HEK293 (cell line): ENCODE data around the gene SECTM1.
"Not testable (repeated sequence)": the region's sequence is repeated elsewhere in the genome, so short reads cannot be mapped to it uniquely, and the experiment has no call there.

Experiments used
- CTCF ChIA-PET: fragments of 350-600 bp; formaldehyde crosslinking; extraction: SDS; loops from one replicate; lab custom pipeline; 2021; ENCODE audit warnings: antibody characterized with exemption; lab: Yijun Ruan, JAX
- POLR2A ChIA-PET: fragments of 300-600 bp; formaldehyde crosslinking; extraction: SDS; loops from one replicate; lab custom pipeline; 2020; ENCODE audit warnings: antibody characterized with exemption, inconsistent platforms; lab: Yijun Ruan, JAX
- H3K27ac ChIP-seq: fragments of 200-500 bp; sonication (Bioruptor generic); 2 replicates; pipeline ENCODE4 v1.5.1; 2014; ENCODE audit warnings: low read depth, low read length, control low read depth, inconsistent platforms; ENCODE audit errors: extremely low read depth
- H3K36me3 ChIP-seq, 2 experiments: fragments of 200-500 bp in 1 of 2; sonication (Bioruptor generic) in 1 of 2; 1 replicate in 1 of 2; 2 replicates in 1 of 2; pipeline ENCODE4 v1.5.1; 2014 to 2017; ENCODE audit warnings: inconsistent platforms in 2 of 2, low read length in 2 of 2; ENCODE audit not compliant: control insufficient read depth in 2 of 2, insufficient read depth in 1 of 2
- H3K4me1 ChIP-seq: fragments of 200-500 bp; sonication (Bioruptor generic); 2 replicates; pipeline ENCODE4 v1.5.1; 2014; ENCODE audit warnings: mild to moderate bottlenecking, low read length, inconsistent platforms; ENCODE audit not compliant: control insufficient read depth, insufficient read depth
- H3K4me3 ChIP-seq: 2 replicates; pipeline ENCODE4 v1.5.1; 2011; ENCODE audit warnings: low read depth, mild to moderate bottlenecking, control low read depth, low read length, moderate library complexity
- H3K9me3 ChIP-seq: fragments of 200-500 bp; sonication (Bioruptor generic); 2 replicates; pipeline ENCODE4 v1.5.1; 2014; ENCODE audit warnings: low read depth, low read length, inconsistent platforms; ENCODE audit not compliant: control insufficient read depth, insufficient read depth
- FEZF1 ChIP-seq: fragments of 450-650 bp; formaldehyde crosslinking; IDR thresholded peaks from 2 replicates; pipeline ENCODE4 v1.5.1; 2016; ENCODE audit warnings: missing biosample characterization, missing genetic modification characterization
- HOXD13 ChIP-seq: sonication (generic); formaldehyde crosslinking; IDR thresholded peaks from 2 replicates; pipeline ENCODE4 v1.8.0; 2022; ENCODE audit warnings: missing genetic modification reagents, borderline replicate concordance
- KLF9 ChIP-seq: fragments of 450-650 bp; formaldehyde crosslinking; IDR thresholded peaks from 2 replicates; pipeline ENCODE4 v1.5.1; 2016; ENCODE audit warnings: missing biosample characterization, missing genetic modification characterization, low read depth
- MYNN ChIP-seq: fragments of 450-650 bp; formaldehyde crosslinking; IDR thresholded peaks from 2 replicates; pipeline ENCODE4 v1.5.1; 2016; ENCODE audit warnings: missing biosample characterization, missing genetic modification characterization, borderline replicate concordance
- PRDM1 ChIP-seq: fragments of 450-650 bp; formaldehyde crosslinking; IDR thresholded peaks from 2 replicates; pipeline ENCODE4; 2016; ENCODE audit warnings: missing biosample characterization, missing genetic modification characterization
- RBAK ChIP-seq: fragments of 450-650 bp; formaldehyde crosslinking; IDR thresholded peaks from 2 replicates; pipeline ENCODE4 v1.5.1; 2016; ENCODE audit warnings: missing biosample characterization, missing genetic modification characterization
- SP3 ChIP-seq: fragments of 450-650 bp; formaldehyde crosslinking; IDR thresholded peaks from 2 replicates; pipeline ENCODE4 v1.5.1; 2016; ENCODE audit warnings: missing biosample characterization, missing genetic modification characterization
- TCF7L2 ChIP-seq: IDR thresholded peaks from 2 replicates; pipeline ENCODE4 v1.6.1; 2011; ENCODE audit warnings: low read depth, mild to moderate bottlenecking, inconsistent platforms, low read length, moderate library complexity, borderline replicate concordance
- ZBTB1 ChIP-seq: fragments of 450-650 bp; formaldehyde crosslinking; IDR thresholded peaks from 2 replicates; pipeline ENCODE4 v1.5.1; 2016; ENCODE audit warnings: missing biosample characterization, missing genetic modification characterization
- ZBTB17 ChIP-seq: fragments of 450-650 bp; formaldehyde crosslinking; IDR thresholded peaks from 2 replicates; pipeline ENCODE4 v1.5.1; 2016; ENCODE audit warnings: missing biosample characterization, missing genetic modification characterization
- ZBTB48 ChIP-seq: fragments of 450-650 bp; formaldehyde crosslinking; IDR thresholded peaks from 2 replicates; pipeline ENCODE4 v1.5.1; 2016; ENCODE audit warnings: missing biosample characterization, missing genetic modification characterization
- ZIC2 ChIP-seq: fragments of 450-650 bp; formaldehyde crosslinking; IDR thresholded peaks from 2 replicates; pipeline ENCODE4 v1.5.1; 2016; ENCODE audit warnings: missing biosample characterization, missing genetic modification characterization
- ZNF10 ChIP-seq: fragments of 450-650 bp; formaldehyde crosslinking; IDR thresholded peaks from 2 replicates; pipeline ENCODE4 v1.5.1; 2017; ENCODE audit warnings: missing biosample characterization, missing genetic modification characterization
- ZNF133 ChIP-seq: fragments of 450-650 bp; formaldehyde crosslinking; IDR thresholded peaks from 2 replicates; pipeline ENCODE4 v1.5.1; 2016; ENCODE audit warnings: missing biosample characterization, missing genetic modification characterization
- ZNF138 ChIP-seq: fragments of 450-650 bp; formaldehyde crosslinking; IDR thresholded peaks from 2 replicates; pipeline ENCODE4 v1.5.1; 2016; ENCODE audit warnings: missing biosample characterization, missing genetic modification characterization, borderline replicate concordance
- ZNF19 ChIP-seq: fragments of 450-650 bp; formaldehyde crosslinking; IDR thresholded peaks from 2 replicates; pipeline ENCODE4; 2016; ENCODE audit warnings: missing biosample characterization, missing genetic modification characterization, low read depth
- ZNF248 ChIP-seq: fragments of 450-650 bp; formaldehyde crosslinking; IDR thresholded peaks from 2 replicates; pipeline ENCODE4 v1.5.1; 2017; ENCODE audit warnings: missing biosample characterization, missing genetic modification characterization
- ZNF335 ChIP-seq: fragments of 450-650 bp; formaldehyde crosslinking; conservative IDR thresholded peaks from 2 replicates; pipeline ENCODE4 v1.5.1; 2016; ENCODE audit warnings: missing biosample characterization, missing genetic modification characterization
- ZNF37A ChIP-seq: fragments of 450-650 bp; IDR thresholded peaks from 2 replicates; pipeline ENCODE4 v1.5.1; 2018; ENCODE audit warnings: missing biosample characterization, missing genetic modification characterization
- ZNF423 ChIP-seq: fragments of 450-650 bp; formaldehyde crosslinking; IDR thresholded peaks from 2 replicates; pipeline ENCODE4 v1.5.1; 2016; ENCODE audit warnings: missing biosample characterization, missing genetic modification characterization
- ZNF433 ChIP-seq: fragments of 450-650 bp; formaldehyde crosslinking; IDR thresholded peaks from 2 replicates; pipeline ENCODE4 v1.5.1; 2016; ENCODE audit warnings: missing biosample characterization, missing genetic modification characterization, low read depth
- ZNF521 ChIP-seq: fragments of 450-650 bp; formaldehyde crosslinking; IDR thresholded peaks from 2 replicates; pipeline ENCODE4 v1.5.1; 2017; ENCODE audit warnings: missing biosample characterization, mild to moderate bottlenecking, missing genetic modification characterization
- ZNF555 ChIP-seq: fragments of 450-650 bp; formaldehyde crosslinking; conservative IDR thresholded peaks from 2 replicates; pipeline ENCODE4 v1.5.1; 2017; ENCODE audit warnings: missing biosample characterization, mild to moderate bottlenecking, missing genetic modification characterization, inconsistent platforms
- ZNF558 ChIP-seq: fragments of 450-650 bp; formaldehyde crosslinking; IDR thresholded peaks from 2 replicates; pipeline ENCODE4 v1.5.1; 2016; ENCODE audit warnings: missing biosample characterization, missing genetic modification characterization
- ZNF585B ChIP-seq: fragments of 450-650 bp; formaldehyde crosslinking; IDR thresholded peaks from 2 replicates; pipeline ENCODE4 v1.5.1; 2016; ENCODE audit warnings: missing biosample characterization, missing genetic modification characterization
- ZNF621 ChIP-seq: fragments of 450-650 bp; formaldehyde crosslinking; IDR thresholded peaks from 2 replicates; pipeline ENCODE4 v1.5.1; 2017; ENCODE audit warnings: missing biosample characterization, missing genetic modification characterization
- ZNF677 ChIP-seq: fragments of 450-650 bp; IDR thresholded peaks from 2 replicates; pipeline ENCODE4 v1.5.0; 2018; ENCODE audit warnings: missing biosample characterization, mild to moderate bottlenecking, missing genetic modification characterization, moderate library complexity
- ZSCAN5A ChIP-seq: fragments of 450-650 bp; formaldehyde crosslinking; IDR thresholded peaks from 2 replicates; pipeline ENCODE4 v1.5.1; 2016; ENCODE audit warnings: missing biosample characterization, missing genetic modification characterization
- TF ChIP-seq, protein P1 (sequence below): fragments of 450-650 bp; formaldehyde crosslinking; IDR thresholded peaks from 2 replicates; pipeline ENCODE4 v1.5.1; 2016; ENCODE audit warnings: missing biosample characterization, missing genetic modification characterization
- TF ChIP-seq, protein P2 (sequence below): fragments of 450-650 bp; formaldehyde crosslinking; IDR thresholded peaks from 2 replicates; pipeline ENCODE4 v1.5.1; 2017; ENCODE audit warnings: missing biosample characterization, missing genetic modification characterization

SECTM1 gene

GRCh38 chr17:82359451-82360074 is 26.0 kb upstream of the SECTM1 start:
- H3K36me3 ChIP-seq, H3K4me3 ChIP-seq, H3K4me1 ChIP-seq, CTCF ChIA-PET, H3K27ac ChIP-seq, H3K9me3 ChIP-seq: not testable (repeated sequence)
- POLR2A ChIA-PET = interaction anchor here (0.6 to 1.3 kb wide), 4 partner anchors 15 to 382 kb away, joined by 3 to 5 read pairs (median 4); no protein-coding TSS in a partner anchor
- peak; percentile 62 for TF ChIP-seq PRDM1 (tag by site-specific recombination)
- TF ChIP-seq, all 188 proteins: peak for 1; not testable (repeated sequence) for 187

GRCh38 chr17:82358465-82359350 is 25.1 kb upstream of the SECTM1 start, which contains the start of gene TEX19:
TEX19 (plus strand) TSS chr17:82359247; CDS start chr17:82362151, 2,904 bp downstream.
- CTCF ChIA-PET = interaction anchor here (0.7 to 1.3 kb wide), 8 partner anchors 8 to 195 kb away, joined by 3 to 6 read pairs (median 4); no protein-coding TSS in a partner anchor
- POLR2A ChIA-PET = interaction anchor here (0.6 to 1.3 kb wide), 5 partner anchors 14 to 381 kb away, joined by 3 to 5 read pairs (median 4); no protein-coding TSS in a partner anchor
- H3K4me1 ChIP-seq = no peaks in the 10 kb centered on the region
- TF ChIP-seq ZNF335 (tag by site-specific recombination) (no peak), ZNF248 (tag by site-specific recombination) (no peak), ZNF555 (tag by site-specific recombination) (no peak), ZBTB17 (tag by site-specific recombination) (peak; percentile 68; the same call in 1 of the 2 replicates), ZNF585B (tag by site-specific recombination) (no peak), ZNF37A (no peak), ZNF558 (no peak), ZNF521 (tag by site-specific recombination) (no peak), SP3 (tag by site-specific recombination) (peak; percentile 49; the same call in 1 of the 2 replicates), RBAK (tag by site-specific recombination) (no peak), ZNF677 (tag by site-specific recombination) (no peak), FEZF1 (tag by site-specific recombination) (no peak), HOXD13 (CRISPR knock-in tag) (no peak), KLF9 (tag by site-specific recombination) (no peak), ZBTB48 (peak; percentile 70), ZIC2 (tag by site-specific recombination) (no peak), ZNF433 (no peak), ZNF19 (no peak), TCF7L2 (no peak), ZSCAN5A (tag by site-specific recombination) (no peak), ZNF138 (tag by site-specific recombination) (no peak), ZNF133 (tag by site-specific recombination) (no peak), ZNF621 (tag by site-specific recombination) (no peak), ZNF10 (tag by site-specific recombination) (no peak), MYNN (no peak), ZNF423 (tag by site-specific recombination) (peak; percentile 30; the same call in 1 of the 2 replicates), ZBTB1 (tag by site-specific recombination) (no peak)
- TF ChIP-seq, protein P1, sequence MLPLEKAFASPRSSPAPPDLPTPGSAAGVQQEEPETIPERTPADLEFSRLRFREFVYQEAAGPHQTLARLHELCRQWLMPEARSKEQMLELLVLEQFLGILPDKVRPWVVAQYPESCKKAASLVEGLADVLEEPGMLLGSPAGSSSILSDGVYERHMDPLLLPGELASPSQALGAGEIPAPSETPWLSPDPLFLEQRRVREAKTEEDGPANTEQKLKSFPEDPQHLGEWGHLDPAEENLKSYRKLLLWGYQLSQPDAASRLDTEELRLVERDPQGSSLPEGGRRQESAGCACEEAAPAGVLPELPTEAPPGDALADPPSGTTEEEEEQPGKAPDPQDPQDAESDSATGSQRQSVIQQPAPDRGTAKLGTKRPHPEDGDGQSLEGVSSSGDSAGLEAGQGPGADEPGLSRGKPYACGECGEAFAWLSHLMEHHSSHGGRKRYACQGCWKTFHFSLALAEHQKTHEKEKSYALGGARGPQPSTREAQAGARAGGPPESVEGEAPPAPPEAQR (tag by site-specific recombination) = no peak
- TF ChIP-seq, protein P2, sequence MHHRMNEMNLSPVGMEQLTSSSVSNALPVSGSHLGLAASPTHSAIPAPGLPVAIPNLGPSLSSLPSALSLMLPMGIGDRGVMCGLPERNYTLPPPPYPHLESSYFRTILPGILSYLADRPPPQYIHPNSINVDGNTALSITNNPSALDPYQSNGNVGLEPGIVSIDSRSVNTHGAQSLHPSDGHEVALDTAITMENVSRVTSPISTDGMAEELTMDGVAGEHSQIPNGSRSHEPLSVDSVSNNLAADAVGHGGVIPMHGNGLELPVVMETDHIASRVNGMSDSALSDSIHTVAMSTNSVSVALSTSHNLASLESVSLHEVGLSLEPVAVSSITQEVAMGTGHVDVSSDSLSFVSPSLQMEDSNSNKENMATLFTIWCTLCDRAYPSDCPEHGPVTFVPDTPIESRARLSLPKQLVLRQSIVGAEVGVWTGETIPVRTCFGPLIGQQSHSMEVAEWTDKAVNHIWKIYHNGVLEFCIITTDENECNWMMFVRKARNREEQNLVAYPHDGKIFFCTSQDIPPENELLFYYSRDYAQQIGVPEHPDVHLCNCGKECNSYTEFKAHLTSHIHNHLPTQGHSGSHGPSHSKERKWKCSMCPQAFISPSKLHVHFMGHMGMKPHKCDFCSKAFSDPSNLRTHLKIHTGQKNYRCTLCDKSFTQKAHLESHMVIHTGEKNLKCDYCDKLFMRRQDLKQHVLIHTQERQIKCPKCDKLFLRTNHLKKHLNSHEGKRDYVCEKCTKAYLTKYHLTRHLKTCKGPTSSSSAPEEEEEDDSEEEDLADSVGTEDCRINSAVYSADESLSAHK (tag by site-specific recombination) = no peak

More at GRCh38 chr17:82358465-82359350, 25.1 kb upstream of the SECTM1 start, which contains the start of gene TEX19:
- no peaks in the 10 kb centered on the region for H3K9me3 ChIP-seq
- H3K27ac ChIP-seq = peak within 1 kb of the TSS; percentile 33; the same call in 1 of the 2 replicates
- H3K36me3 ChIP-seq = no peaks in the 10 kb centered on the region
- no peak within 1 kb of the TSS for H3K4me3 ChIP-seq
